Aorta (tissue), 5 donors: ENCODE results near the gene SLC9A8. TPM values are rescaled to one million over a fixed set of nuclear protein-coding genes. Genes with fewer than 3 reads are reported as not detected.
A peak's percentile ranks its signal among the peaks of the same experiment; 100 is the strongest.

ENCODE experiments used
- ATAC-seq: fragments of 200-7000 bp; cut with Tn5 transposase; one replicate; pipeline ENCODE4 v1.9.1; 2022; ENCODE audit warnings: moderate library complexity; ENCODE audit not compliant: low FRiP score
- DNase-seq, 2 donors: peaks; one replicate each; pipeline ENCODE4 v3.0.0-alpha.2; 2020
- H3K27ac ChIP-seq, 2 donors: one replicate each; pipeline ENCODE4 v1.5.1; 2013; ENCODE audit warnings: low read length in 2 of 2, mild to moderate bottlenecking in 2 of 2, moderate library complexity in 2 of 2, control low read depth in 1 of 2, inconsistent platforms in 1 of 2, low read depth in 1 of 2
- H3K27me3 ChIP-seq, 2 donors: one replicate each; pipeline ENCODE4 v1.6.1; 2013; ENCODE audit warnings: control low read depth in 1 of 2, low read length in 1 of 2, mild to moderate bottlenecking in 1 of 2, moderate library complexity in 1 of 2; ENCODE audit not compliant: insufficient read depth in 2 of 2, control insufficient read depth in 1 of 2
- H3K36me3 ChIP-seq, 2 donors: one replicate each; pipeline ENCODE4 v1.6.1; 2013; ENCODE audit warnings: control low read depth in 1 of 2, low read length in 1 of 2, mild to moderate bottlenecking in 1 of 2; ENCODE audit not compliant: insufficient read depth in 2 of 2, control insufficient read depth in 1 of 2
- H3K4me1 ChIP-seq, 2 donors: one replicate each; pipeline ENCODE4 v1.6.1; 2013; ENCODE audit warnings: low read length in 2 of 2, control low read depth in 1 of 2, mild to moderate bottlenecking in 1 of 2, moderate library complexity in 1 of 2; ENCODE audit not compliant: insufficient read depth in 2 of 2, control insufficient read depth in 1 of 2
- H3K4me3 ChIP-seq, 2 donors: one replicate each; pipeline ENCODE4 v1.5.1; 2013; ENCODE audit warnings: low read length in 2 of 2, control low read depth in 1 of 2, mild to moderate bottlenecking in 1 of 2
- H3K9me3 ChIP-seq: one replicate; pipeline ENCODE4 v1.6.1; 2013; ENCODE audit warnings: mild to moderate bottlenecking, low read length; ENCODE audit not compliant: control insufficient read depth
- WGBS, 2 donors: extraction: QIAGEN DNeasy Blood & Tissue Kit; methylation state at CpG; one replicate each; pipeline ENCODE4 v1.1.7; 2013; 5-methylcytosine and 5-hydroxymethylcytosine counted together
- intact Hi-C, 2 donors: fragments of 100-400 bp; cut with DNase I; formaldehyde crosslinking; loops; one replicate each; pipeline versions ENCODE4 v1.14.2 to v1.15.0; 2022
- polyA plus RNA-seq, 2 donors: library from polyadenylated mRNA; stranded (reverse); fragments of 200-250 nt; gene quantifications; one replicate each; pipeline ENCODE4 v1.2.3, GENCODE V29; 2013
- total RNA-seq, 2 donors: library from RNA; stranded (reverse); fragmentation: NEBNext Ultra II Directional; extraction: Animal tissue kit (Norgen Biotek cat#: 25700); gene quantifications; one replicate each; pipeline ENCODE4 v1.2.1, GENCODE V29; 2021
- donor health status: healthy with polysubstance abuse.
- donor health status: Bipolar disorder and iron deficiency.
- donor health status: DM: no; HTN: no; CAD: no.
- donor health status: DM: no; HTN: no; CAD: no.
- donor health status: DM: yes; HTN: yes; CAD: no.

SLC9A8 gene
- total and polyA plus RNA-seq, 4 donors: 2.8 to 14.6 (median 11.5) TPM

DNA sequence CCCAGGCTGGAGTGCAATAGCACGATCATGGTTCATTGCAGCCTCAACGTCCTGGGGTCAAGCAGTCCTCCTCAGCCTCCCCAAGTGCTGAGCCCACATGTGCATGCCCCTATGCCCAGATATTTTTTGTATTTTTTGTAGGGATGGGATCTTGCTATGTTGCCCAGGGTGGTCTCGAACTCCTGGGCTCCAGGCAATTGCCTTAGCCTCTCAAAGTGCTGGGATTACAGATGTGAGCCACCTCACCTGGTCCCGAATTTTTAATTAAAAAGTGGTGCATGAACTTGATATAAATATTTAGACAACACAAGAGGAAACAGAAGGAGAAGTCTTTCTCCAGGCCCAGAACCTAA is 116.5 kb downstream of the SLC9A8 start:
- WGBS, 2 donors: 38 to 39% methylated on average over 4 of the region's 4 CpGs
- no peaks in the 10 kb centered on the region for H3K4me1 ChIP-seq
- H3K27ac ChIP-seq: no peak overlapping the region
- no peaks in the 10 kb centered on the region for H3K27me3 ChIP-seq
- intact Hi-C loops: loop anchor here (2.0 to 10.0 kb wide), 3 partner anchors 317 to 594 kb away; no protein-coding TSS in a partner anchor
- no peak for ATAC-seq
- DNase-seq: peak in 1 of 2 donors; percentile 25
- H3K4me3 ChIP-seq: no peak overlapping the region
- no peaks in the 10 kb centered on the region for H3K9me3 ChIP-seq
- no peaks in the 10 kb centered on the region for H3K36me3 ChIP-seq

GRCh38 chr20:49935746-49936152 is 123.1 kb downstream of the SLC9A8 start:
- no peaks in the 10 kb centered on the region for H3K27me3 ChIP-seq
- no peaks in the 10 kb centered on the region for H3K9me3 ChIP-seq
- H3K36me3 ChIP-seq: no peaks in the 10 kb centered on the region
- H3K4me3 ChIP-seq: peak overlapping the region; percentile 1 to 38
- no peaks in the 10 kb centered on the region for H3K4me1 ChIP-seq
- intact Hi-C loops: loop anchor here in 1 of 2 donors (10.0 kb wide), 1 partner anchor 391 kb away; no protein-coding TSS in a partner anchor
- ATAC-seq (peak; percentile 2), DNase-seq (no peak)
- 25 to 30% methylated on average over 21 of the region's 21 CpGs for WGBS, 2 donors
- no peak overlapping the region for H3K27ac ChIP-seq

GRCh38 chr20:49936153-49937026 is 123.8 kb downstream of the SLC9A8 start, which contains the start of gene RNF114:
TSS of gene RNF114 (plus strand) at chr20:49936397. CDS start at chr20:49936413, 16 bp downstream.
- Histone ChIP-seq H3K36me3 (no peaks in the 10 kb centered on the region), H3K9me3 (no peaks in the 10 kb centered on the region), H3K4me1 (no peaks in the 10 kb centered on the region), H3K27me3 (no peaks in the 10 kb centered on the region), H3K4me3 (peak within 1 kb of the TSS; percentile 46 to 96), H3K27ac (peak within 1 kb of the TSS in 1 of 2 donors; percentile 53)
- WGBS, 2 donors: 0 to 1% methylated on average over 61 to 79 of the region's 79 CpGs
- intact Hi-C loops: loop anchor here in 1 of 2 donors (10.0 kb wide), 1 partner anchor 392 kb away; no protein-coding TSS in a partner anchor
- DNase-seq (peak; percentile 93 to 97), ATAC-seq (peak; percentile 98)

DNA sequence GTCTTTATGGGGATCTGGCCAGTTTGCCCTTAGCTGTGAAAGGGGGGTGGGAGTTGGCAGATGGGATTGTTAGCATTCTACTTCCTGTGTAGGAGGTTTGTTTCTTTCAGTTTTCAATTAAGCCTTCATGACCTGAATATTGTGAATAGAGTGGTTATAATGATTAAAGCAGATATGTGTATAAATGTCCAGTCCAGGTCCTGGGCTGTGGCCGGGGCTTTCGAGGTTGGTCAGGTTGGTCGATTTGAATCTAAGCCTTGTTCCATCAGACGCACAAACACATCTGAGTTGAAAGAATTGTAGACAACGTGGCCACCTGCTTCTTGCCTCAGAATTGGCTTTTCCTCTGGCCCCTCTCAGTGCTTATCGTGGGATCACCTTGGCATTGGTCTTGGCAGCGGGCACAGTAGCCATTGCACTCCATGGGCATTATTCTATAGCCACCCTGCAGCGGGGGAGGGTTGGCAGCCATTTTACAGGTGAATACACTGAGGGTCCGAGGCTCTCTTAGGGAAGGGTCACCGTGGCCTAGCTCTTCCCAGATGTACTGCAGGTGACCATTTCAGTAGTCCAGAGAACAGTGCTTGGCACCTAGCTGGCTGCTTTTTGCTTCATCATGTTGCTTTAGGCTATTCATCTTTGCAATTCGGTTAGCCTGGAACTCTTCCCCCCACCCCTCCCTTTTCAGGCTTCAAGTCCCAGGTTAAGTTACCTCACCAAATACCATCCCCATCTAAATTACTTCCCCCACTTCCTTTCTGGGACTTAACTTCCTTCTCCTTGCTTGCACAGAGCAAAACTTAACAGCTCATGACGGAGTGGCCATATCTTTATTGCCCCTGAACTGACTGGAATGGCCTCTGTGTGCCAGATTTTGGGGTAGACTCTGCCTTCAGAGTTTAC is 124.7 kb downstream of the SLC9A8 start:
- Histone ChIP-seq H3K4me1 (no peaks in the 10 kb centered on the region), H3K4me3 (peak overlapping the region; percentile 46 to 96), H3K9me3 (no peaks in the 10 kb centered on the region), H3K27me3 (no peaks in the 10 kb centered on the region), H3K27ac (peak overlapping the region in 1 of 2 donors; percentile 53), H3K36me3 (no peaks in the 10 kb centered on the region)
- intact Hi-C loops: loop anchor here in 1 of 2 donors (10.0 kb wide), 1 partner anchor 392 kb away; no protein-coding TSS in a partner anchor
- WGBS, 2 donors: 10 to 19% methylated on average over 12 of the region's 12 CpGs
- peak in 1 of 2 donors; percentile 65 for DNase-seq
- ATAC-seq: no peak

DNA sequence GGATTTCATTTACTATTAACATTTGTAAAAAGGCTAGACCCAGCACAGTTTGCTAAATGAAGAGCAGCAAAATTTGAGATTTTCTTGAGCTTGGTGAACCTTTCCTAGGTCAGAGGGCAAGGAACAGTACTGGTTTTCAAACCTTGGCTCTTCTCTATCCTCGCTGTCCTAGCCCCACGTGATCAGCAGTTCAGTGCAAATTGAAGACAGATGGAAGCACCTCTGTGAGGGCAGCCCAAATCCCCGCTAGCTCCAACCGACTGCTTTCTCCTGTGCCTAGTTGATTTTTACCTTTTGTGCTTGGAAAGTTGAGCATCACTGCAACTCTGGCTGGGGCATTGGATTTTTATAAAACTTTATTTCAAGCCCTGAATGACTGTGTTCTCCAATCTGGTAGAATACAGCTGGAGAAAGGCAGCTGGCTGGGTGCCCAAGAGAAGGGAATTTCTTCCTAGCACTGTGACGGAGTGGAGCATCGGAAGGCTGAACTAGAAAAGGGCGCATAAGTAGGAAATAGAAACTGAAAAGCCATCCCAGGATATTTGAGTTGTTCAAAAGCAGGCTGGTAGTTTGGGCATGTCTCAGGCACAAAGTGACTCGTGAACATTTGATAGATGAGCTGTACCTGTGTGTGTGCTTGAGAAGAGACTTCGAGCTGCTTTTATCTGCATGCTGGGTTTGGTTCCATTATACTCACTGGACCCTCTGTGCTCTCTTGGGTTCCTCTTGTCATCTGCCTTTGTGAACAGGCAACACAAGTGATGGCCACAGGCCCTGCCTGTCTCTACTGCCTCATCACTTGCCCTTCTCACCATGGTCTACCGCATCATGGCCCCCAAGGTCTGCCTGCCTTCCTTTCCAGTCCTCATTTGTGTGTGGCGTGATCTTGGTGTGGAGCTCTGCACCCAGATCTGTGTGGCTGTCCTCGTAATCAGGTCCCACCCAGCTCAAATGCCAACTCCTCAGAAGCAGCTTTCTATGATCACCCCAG is 125.8 kb downstream of the SLC9A8 start:
- H3K9me3 ChIP-seq: no peaks in the 10 kb centered on the region
- ATAC-seq (no peak), DNase-seq (peak; percentile 78 to 81)
- no peaks in the 10 kb centered on the region for H3K27me3 ChIP-seq
- 56 to 60% methylated on average over 12 of the region's 12 CpGs for WGBS, 2 donors
- H3K4me3 ChIP-seq: no peak overlapping the region
- peaks cover 0 to 2% of the 10 kb centered on the region in 2 donors for H3K4me1 ChIP-seq
- intact Hi-C loops: loop anchor here in 1 of 2 donors (10.0 kb wide), 1 partner anchor 394 kb away; no protein-coding TSS in a partner anchor
- H3K36me3 ChIP-seq: peaks cover 0 to 4% of the 10 kb centered on the region in 2 donors
- H3K27ac ChIP-seq: no peak overlapping the region

DNA sequence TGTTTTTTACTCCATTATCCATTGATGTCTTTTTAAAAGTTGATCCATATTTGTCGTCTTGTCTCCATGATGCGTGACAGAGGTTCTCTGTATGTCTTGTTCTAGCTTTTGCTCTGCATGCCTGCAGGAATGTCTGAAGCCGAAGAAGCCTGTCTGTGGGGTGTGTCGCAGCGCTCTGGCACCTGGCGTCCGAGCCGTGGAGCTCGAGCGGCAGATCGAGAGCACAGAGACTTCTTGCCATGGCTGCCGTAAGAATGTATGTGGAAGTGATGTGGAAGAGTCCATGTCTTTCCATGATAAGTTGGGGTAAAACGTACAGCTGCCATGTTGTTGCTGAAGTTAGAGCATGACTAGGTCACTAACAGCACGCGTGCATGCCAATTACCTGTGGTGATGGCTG is 128.8 kb downstream of the SLC9A8 start:
- WGBS, 2 donors: 93 to 96% methylated on average over 15 of the region's 15 CpGs
- peak in 1 of 2 donors; percentile 22 for DNase-seq
- H3K9me3 ChIP-seq: no peaks in the 10 kb centered on the region
- ATAC-seq: no peak
- peaks cover 2 to 7% of the 10 kb centered on the region in 2 donors for H3K36me3 ChIP-seq
- peaks cover 0 to 2% of the 10 kb centered on the region in 2 donors for H3K4me1 ChIP-seq
- no peak overlapping the region for H3K4me3 ChIP-seq
- intact Hi-C loops: no loop called here
- no peaks in the 10 kb centered on the region for H3K27me3 ChIP-seq
- H3K27ac ChIP-seq: no peak overlapping the region
